ENCODE results near the gene CARD11.

DNA sequence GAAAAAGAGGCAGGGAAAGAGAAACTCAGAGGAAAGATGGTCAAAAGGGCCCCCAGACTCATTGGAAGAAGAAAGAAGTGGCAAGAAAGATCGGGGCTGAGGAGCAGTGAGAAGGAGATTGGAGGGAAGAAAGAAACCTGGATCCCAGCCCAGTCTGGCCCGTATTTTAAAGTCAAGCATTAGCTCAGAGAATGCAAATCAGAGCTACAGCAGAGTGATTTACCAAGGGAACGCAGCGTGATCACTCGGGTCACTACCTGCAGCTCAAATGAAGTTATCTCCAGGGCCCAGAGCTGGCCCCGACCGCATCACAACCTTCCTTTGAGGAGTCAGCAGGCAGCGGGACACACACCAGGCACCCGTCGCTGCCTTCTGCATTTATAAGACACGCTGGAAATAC, 72.8 kb downstream of the CARD11 start:
- TF ChIP-seq, protein P1, sequence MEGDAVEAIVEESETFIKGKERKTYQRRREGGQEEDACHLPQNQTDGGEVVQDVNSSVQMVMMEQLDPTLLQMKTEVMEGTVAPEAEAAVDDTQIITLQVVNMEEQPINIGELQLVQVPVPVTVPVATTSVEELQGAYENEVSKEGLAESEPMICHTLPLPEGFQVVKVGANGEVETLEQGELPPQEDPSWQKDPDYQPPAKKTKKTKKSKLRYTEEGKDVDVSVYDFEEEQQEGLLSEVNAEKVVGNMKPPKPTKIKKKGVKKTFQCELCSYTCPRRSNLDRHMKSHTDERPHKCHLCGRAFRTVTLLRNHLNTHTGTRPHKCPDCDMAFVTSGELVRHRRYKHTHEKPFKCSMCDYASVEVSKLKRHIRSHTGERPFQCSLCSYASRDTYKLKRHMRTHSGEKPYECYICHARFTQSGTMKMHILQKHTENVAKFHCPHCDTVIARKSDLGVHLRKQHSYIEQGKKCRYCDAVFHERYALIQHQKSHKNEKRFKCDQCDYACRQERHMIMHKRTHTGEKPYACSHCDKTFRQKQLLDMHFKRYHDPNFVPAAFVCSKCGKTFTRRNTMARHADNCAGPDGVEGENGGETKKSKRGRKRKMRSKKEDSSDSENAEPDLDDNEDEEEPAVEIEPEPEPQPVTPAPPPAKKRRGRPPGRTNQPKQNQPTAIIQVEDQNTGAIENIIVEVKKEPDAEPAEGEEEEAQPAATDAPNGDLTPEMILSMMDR (IDR thresholded peaks at IDR 0.05), result no peak
- TF ChIP-seq EZH2phosphoT487 (IDR thresholded peaks at IDR 0.05; ENCODE audit: borderline replicate concordance, low read depth) (no peak), RAD21 (IDR thresholded peaks at IDR 0.05; ENCODE audit: low read length) (no peak), EP300 (IDR thresholded peaks at IDR 0.05; ENCODE audit: borderline replicate concordance in 1 of 2, low read depth in 1 of 2, low read length in 1 of 2) (no peak)

Measured in SK-N-SH (cell line).